DMS79 (cell line): Measurements from ENCODE around the gene OSER1.
A peak's percentile ranks its signal among the peaks of the same experiment; 100 is the strongest.
"Not testable (repeated sequence)": the region's sequence is repeated elsewhere in the genome, so short reads cannot be mapped to it uniquely, and the experiment has no call there.

Experiments
- DNase-seq: peaks from one replicate; lab custom pipeline; 2025; lab: John Stamatoyannopoulos, UW

Gene OSER1

DNA sequence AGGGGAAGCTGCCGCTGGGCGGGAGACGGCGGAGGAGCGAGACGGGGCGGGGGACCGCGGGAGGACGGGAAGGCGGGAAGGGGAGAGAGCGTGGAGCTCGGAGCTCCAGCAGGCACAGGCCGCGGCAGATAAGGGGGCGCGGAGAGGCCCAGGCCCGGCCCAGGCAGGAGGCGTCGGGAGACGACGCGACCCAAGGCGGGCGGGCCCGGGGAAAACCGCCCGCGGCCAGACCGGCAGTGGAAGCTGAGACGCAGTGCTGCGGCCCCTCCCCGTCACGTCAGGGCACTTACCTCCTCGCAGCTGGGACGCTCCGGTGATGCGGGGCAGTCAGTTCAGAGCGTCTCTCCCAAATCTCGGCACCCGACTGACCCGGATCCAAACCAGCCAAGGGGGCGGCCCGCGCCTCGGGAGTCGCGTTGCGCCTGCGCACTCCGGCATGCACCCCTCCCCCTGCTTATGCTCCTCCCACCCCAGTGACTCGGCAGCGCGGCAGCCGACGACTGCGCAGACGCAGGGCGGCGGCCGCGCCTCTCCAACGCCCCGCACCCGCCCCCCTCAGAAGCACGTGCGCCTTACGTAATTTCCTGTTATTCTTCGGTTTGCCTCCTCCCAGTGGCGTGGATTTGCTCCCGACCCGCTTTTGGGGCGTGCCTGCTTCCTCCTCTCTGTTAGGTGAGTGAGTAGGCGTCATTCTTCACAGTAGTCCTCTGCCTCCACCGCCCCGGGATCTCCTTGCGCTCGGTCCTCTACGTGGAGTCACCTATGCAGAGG lies at the start of gene OSER1:
Gene OSER1, minus strand, starts transcription at position 366 of the 771 bp plus-strand sequence. CDS start 3,814 bp downstream, outside the sequence.
- DNase-seq = peak; percentile 70

DNA sequence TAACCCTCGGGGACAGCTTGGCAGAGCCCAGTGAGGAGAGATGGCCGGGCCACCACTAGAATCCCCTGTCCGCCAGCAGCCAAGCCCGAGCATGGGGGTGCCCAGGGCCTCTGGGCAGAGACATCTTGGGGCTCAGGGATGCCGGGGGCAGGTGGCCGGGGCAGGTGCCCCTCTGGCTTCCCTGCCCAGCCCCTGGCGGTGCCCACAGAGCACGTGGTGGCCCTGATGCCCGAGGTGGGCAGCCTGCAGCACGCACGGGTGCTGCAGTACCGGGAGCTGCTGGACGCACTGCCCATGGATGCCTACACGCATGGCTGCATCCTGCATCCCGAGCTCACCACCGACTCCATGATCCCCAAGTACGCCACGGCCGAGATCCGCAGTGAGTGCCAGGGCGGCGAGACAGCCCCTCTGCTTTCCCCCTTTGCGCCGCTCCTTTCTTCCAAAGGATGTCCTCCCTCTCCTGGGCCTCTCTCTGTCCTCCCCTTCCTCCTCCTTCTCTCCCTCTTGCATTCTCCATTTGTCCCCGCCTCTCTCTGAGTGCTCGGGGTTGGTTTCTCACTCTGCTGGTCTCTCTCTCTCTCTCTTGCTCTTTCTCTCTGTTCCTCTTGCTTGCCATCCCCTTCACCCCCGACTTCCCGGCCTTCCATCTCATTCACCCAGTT lies 47.8 kb upstream of the OSER1 start:
- no peak for DNase-seq

GRCh38 chr20:44256961-44257360 lies 46.4 kb upstream of the OSER1 start:
- DNase-seq = no peak

GRCh38 chr20:44255942-44256341 lies 45.4 kb upstream of the OSER1 start:
- no peak for DNase-seq

GRCh38 chr20:44254073-44254472 lies 43.5 kb upstream of the OSER1 start:
- no peak for DNase-seq

DNA sequence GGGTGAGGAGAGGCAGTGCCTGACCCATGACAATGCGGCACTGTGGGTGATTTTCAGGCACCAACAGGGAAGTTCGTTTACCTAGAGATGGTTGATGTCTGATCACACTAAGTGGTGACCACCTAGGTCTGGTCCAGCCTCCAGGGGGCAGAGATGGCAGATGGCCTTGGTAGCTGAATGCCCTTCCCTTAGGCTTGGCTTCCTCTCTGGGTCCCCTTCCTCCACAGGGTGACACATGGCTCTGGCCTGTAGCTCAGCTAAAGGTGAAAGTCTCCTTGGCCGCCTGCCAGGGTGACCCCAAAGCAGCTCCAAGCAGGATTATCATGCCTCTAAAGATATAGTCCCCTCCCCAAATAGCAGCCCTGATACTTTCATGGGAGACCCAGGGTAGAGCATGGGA lies 43.0 kb upstream of the OSER1 start:
- DNase-seq = no peak

DNA sequence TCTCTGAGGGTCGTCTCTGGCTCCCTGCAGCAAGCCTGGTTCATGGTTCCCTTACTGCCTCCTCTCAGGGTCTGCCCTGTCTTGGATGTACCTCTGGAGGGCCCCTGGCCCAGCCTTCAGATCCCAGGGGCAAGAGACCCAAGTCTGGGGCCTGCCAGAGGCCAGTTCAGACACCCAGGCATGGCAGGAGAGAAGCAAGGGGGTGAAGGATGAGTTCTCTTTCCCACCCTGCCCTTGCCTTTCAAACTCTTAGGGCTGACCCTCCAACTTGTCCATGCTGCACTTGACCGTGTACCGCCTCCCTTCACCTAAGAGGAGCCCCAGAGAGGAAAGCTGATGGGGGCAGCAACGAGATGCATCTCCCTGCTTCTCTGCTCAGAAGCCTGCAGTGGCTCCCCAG lies 40.7 kb upstream of the OSER1 start:
- no peak for DNase-seq

DNA sequence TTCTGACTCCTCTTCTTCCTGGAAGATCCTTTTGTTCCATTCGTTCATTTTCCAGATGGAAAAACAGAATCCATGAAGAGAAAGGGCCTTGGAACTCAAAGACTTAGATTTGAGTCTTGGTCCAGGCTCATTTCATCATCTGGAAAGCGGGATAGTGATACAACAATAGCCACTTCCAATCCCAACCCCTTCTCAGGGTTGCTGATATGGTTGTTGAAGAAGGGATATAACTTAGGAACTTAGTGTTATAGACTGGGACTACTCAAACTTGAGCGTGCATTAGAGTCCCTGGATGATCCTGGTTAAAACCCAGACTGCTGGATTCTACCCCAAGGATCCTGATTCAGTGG lies 37.8 kb upstream of the OSER1 start:
- DNase-seq = no peak

DNA sequence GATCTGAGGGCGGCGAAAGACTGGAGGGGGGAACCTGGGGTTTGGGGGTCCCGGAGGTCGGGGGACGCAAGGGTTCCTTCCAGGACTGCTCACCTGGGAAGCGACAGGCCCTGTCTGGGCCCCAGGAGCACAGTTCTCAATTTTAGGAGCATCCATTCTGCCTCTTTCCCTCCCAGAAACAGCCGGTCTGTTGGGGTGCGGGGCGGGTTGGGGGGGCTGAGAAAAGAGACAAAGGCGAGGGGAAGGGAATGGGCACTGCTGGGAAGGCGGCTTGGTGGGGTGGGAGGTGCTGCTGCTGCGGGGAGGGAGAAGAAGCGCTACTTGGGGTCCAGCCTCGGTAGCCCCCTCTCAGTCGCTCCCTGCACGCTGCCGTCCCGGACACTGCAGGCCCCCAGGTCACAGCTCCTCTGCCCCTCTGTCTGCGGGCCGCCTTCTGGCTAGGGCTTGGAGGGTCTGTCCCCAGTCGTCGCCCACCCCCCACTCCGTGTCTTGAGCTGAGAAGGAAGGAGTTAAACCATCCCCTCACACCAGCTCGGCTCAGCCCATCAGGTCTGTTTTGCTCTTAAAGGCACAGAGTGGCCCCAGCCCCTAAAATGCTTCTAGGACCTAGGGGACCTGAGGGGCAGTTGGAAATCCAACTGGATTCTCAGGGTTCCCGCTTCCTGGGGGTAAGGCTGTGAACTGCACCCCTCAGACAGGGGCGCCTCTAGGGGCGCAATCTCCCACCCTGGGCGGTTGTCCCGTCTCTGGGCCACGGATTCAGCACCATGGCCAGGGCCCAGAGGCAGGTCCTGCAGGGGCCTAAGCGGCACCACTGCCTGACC lies 37.2 kb upstream of the OSER1 start:
- no peak for DNase-seq

DNA sequence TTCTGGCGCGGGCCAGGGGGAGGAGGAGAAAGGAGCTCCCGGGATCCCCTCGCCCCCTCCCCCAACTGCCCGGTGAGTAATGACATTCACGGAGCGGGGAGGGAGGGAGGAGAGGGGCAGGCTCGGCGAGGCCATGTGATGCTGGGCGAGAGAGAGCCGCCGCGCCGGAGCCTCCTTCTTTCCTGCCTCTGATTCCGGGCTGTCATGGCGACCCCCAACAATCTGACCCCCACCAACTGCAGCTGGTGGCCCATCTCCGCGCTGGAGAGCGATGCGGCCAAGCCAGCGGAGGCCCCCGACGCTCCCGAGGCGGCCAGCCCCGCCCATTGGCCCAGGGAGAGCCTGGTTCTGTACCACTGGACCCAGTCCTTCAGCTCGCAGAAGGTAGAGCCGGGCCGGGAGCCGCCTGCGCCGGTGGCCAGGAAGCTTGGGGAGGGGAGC lies 36.6 kb upstream of the OSER1 start, which contains the start of gene GDAP1L1:
Gene GDAP1L1, plus strand, starts transcription at position 178 of the 441 bp plus-strand sequence. Its CDS starts 27 bp downstream, at position 205.
- peak; percentile 3 for DNase-seq

DNA sequence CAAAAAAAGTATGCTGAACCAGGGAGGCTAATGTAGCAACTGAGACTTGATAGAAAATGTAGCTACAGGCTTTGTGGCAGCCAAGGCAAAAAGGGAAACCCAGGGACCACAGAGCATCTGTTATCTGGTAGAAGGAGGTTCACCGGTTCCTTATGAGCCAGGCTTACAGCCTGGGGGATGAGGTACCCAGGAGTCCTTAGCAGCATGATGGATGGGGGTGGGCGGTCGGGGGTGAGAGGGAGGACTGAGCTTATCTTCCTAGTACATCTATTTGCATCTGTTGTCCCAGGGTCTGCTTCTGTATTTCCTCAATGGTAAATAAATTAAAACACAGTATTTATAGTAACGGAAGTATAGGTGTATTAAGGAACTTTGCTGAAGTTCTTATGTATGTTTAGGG lies 35.4 kb upstream of the OSER1 start:
- DNase-seq = no peak

DNA sequence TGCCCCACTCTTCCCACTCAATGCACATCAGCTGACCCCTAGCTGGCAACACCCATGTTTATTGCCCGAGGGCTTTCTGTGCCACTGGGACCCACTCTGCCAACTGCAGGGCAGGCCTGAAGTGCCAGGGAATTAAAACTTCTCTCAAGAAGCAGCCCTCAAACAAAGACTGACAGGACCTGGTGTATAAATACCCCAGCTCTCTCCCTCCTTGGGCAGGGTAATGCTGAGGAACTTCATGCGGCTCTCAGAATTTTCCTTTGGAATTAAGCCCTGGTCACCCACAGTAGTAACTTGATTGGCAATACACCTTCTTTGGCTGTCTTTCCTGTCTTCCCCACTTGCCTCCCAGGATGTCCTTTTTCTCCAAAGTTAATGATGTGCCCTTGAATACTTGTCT lies 31.2 kb upstream of the OSER1 start:
- no peak for DNase-seq

DNA sequence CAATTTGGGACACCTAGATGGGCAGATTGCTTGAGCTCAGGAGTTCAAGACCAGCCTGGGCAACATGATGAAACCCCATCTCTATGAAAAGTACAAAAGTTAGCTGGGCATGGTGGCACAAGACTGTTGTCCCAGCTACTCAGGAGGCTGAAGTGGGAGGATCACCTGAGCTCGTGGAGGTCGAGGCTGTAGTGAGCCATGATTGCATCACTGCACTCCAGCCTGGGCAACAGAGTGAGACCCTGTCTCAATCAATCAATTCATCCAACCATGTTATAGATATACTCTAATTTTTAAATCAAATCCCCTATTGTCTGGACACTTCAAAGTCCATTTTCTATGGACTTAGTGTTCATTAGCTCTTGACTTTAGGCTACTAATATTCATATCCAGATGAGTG lies 26.3 kb upstream of the OSER1 start:
- not testable (repeated sequence) for DNase-seq

- no peak for DNase-seq
Measured at GRCh38 chr20:44235702-44236101, 25.1 kb upstream of the OSER1 start.

DNA sequence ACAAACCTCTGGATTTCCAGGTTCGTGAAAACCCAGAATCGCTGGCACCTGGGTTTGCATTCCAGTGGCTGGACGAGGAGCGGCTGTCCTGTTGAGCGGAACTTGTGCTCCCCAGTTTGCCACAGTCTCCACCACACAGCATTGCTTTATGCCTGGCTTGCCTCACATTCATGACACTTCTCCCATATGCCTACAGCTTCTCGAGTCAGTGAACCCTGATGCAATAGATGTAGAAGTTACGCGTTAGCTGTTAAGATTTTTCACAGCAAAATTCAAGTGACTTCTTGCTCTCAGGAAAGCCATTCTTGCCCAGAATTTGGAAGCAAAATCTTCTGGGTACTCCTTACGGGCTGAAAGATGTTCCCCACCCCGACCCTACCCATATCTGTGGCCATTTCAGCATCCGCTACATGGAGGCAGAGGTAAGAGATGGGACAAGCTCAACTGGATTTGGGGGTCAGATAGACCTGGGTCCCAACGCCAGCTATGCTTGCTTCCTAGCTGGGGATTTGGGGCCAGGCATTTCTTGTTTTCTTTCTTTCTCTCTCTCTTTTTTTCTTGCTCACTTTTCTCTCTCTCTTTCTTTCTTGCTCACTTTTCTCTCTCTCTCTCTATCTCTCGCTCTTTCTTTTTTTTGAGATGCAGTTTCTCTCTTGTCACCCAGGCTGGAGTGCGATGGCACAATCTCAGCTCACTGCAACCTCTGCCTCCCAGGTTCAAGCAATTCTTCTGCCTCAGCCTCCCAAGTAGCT lies 24.2 kb upstream of the OSER1 start:
- DNase-seq = no peak

- no peak for DNase-seq
Measured at GRCh38 chr20:44233436-44234016, 23.0 kb upstream of the OSER1 start.

DNA sequence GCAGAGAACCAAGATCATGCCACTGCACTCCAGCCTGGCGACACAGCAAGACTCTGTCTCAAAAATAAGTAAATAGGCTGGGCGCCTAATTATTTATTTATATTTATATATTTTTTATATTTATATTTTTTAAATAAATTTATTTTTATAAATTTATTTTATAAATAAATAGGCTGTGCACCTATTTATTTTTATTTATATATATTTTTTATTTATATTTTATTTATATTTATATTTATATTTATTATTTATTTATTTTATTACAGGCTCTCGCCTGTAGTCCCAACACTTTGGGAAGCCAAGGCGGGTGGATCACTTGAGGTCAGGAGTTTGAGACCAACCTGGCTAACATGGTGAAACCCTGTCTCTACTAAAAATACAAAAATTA lies 21.9 kb upstream of the OSER1 start:
- DNase-seq = not testable (repeated sequence)

GRCh38 chr20:44231713-44232468 lies 21.3 kb upstream of the OSER1 start:
- DNase-seq = no peak

GRCh38 chr20:44231193-44231592 lies 20.6 kb upstream of the OSER1 start:
- DNase-seq = no peak

DNA sequence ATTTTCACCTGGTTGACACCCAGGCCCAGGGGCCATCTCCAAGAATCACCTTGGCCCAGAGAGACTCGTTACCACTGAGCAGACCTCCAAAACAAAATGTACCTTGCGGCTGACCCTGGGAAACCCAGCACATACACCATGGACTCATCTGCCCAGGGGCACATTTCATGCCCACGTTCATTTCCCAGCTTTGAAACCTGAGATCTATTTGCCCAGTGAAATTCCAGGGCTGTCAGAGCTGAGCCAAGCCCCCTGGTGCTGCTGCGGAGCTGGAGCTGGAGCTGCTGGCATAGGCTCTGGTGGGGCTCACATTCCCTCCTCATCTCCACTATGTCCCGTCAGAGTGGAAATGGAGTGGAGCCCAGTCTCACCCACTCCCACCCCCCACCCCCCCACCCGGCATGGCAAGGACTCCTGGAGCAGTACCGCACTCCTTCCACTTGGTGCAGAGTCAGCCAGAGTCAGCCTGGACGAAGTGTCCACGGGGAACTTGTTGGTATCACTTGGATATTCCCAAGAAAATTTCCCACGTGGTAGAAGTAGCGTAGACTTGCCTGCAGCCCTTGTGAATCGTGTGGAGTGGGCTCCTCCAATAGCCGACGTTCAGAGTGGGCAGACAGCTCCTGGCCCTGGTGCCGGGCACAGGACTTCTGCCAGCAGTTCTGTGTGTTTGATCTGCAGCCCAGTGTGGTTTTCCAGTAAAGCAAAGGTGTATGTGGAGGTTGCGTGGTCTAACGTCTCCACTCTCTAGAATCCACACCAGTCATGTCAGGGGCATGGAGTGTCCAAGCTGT lies 18.1 kb upstream of the OSER1 start:
- no peak for DNase-seq
